HEK293 (cell line): ENCODE measurements around the gene MRPL34.

Experiments used
- GFI1B ChIP-seq: fragments of 450-650 bp; formaldehyde crosslinking; IDR thresholded peaks from 2 replicates; pipeline ENCODE4 v1.5.1; 2016; ENCODE audit warnings: missing biosample characterization, missing genetic modification characterization
- GLIS2 ChIP-seq: fragments of 450-650 bp; formaldehyde crosslinking; IDR thresholded peaks from 2 replicates; pipeline ENCODE4 v1.5.1; 2016; ENCODE audit warnings: missing biosample characterization, missing genetic modification characterization
- KLF10 ChIP-seq: fragments of 450-650 bp; IDR thresholded peaks from 2 replicates; pipeline ENCODE4 v1.5.1; 2018; ENCODE audit warnings: missing biosample characterization, mild to moderate bottlenecking, missing genetic modification characterization
- OVOL3 ChIP-seq: fragments of 450-650 bp; formaldehyde crosslinking; IDR thresholded peaks from 2 replicates; pipeline ENCODE4 v1.5.1; 2016; ENCODE audit warnings: missing biosample characterization, missing genetic modification characterization
- PATZ1 ChIP-seq: fragments of 450-650 bp; formaldehyde crosslinking; IDR thresholded peaks from 2 replicates; pipeline ENCODE4 v1.5.1; 2016; ENCODE audit warnings: missing biosample characterization, missing genetic modification characterization
- REPIN1 ChIP-seq: fragments of 450-650 bp; formaldehyde crosslinking; IDR thresholded peaks from 2 replicates; pipeline ENCODE4 v1.5.1; 2017; ENCODE audit warnings: missing biosample characterization, missing genetic modification characterization, low read depth
- TCF7L2 ChIP-seq: IDR thresholded peaks from 2 replicates; pipeline ENCODE4 v1.6.1; 2011; ENCODE audit warnings: low read depth, mild to moderate bottlenecking, inconsistent platforms, low read length, moderate library complexity, borderline replicate concordance
- ZBTB49 ChIP-seq: fragments of 450-650 bp; formaldehyde crosslinking; IDR thresholded peaks from 2 replicates; pipeline ENCODE4 v1.5.1; 2016; ENCODE audit warnings: missing biosample characterization, missing genetic modification characterization, low read depth
- ZFHX2 ChIP-seq: fragments of 450-650 bp; formaldehyde crosslinking; conservative IDR thresholded peaks from 2 replicates; pipeline ENCODE4 v1.5.1; 2016; ENCODE audit warnings: missing biosample characterization, missing genetic modification characterization
- ZNF121 ChIP-seq: fragments of 450-650 bp; formaldehyde crosslinking; IDR thresholded peaks from 2 replicates; pipeline ENCODE4 v1.5.1; 2016; ENCODE audit warnings: missing biosample characterization, missing genetic modification characterization
- ZNF274 ChIP-seq, 2 experiments: fragments of 200-500 bp in 1 of 2; fragments of 450-650 bp in 1 of 2; sonication (Bioruptor generic) in 1 of 2; formaldehyde crosslinking in 1 of 2; IDR thresholded peaks; 2 replicates each; pipeline versions ENCODE4 v1.5.1 to v1.6.1; 2014 to 2016; ENCODE audit warnings: borderline replicate concordance in 1 of 2, inconsistent platforms in 1 of 2, low read length in 1 of 2, missing biosample characterization in 1 of 2, missing genetic modification characterization in 1 of 2
- ZNF292 ChIP-seq: fragments of 450-650 bp; formaldehyde crosslinking; IDR thresholded peaks from 2 replicates; pipeline ENCODE4 v1.5.1; 2016; ENCODE audit warnings: low read depth, missing biosample characterization, missing genetic modification characterization, borderline replicate concordance
- ZNF302 ChIP-seq: fragments of 450-650 bp; formaldehyde crosslinking; IDR thresholded peaks from 2 replicates; pipeline ENCODE4 v1.5.1; 2016; ENCODE audit warnings: missing biosample characterization, missing genetic modification characterization, low read depth
- ZNF335 ChIP-seq: fragments of 450-650 bp; formaldehyde crosslinking; conservative IDR thresholded peaks from 2 replicates; pipeline ENCODE4 v1.5.1; 2016; ENCODE audit warnings: missing biosample characterization, missing genetic modification characterization
- ZNF350 ChIP-seq: fragments of 450-650 bp; formaldehyde crosslinking; IDR thresholded peaks from 2 replicates; pipeline ENCODE4 v1.5.0; 2017; ENCODE audit warnings: missing biosample characterization, mild to moderate bottlenecking, missing genetic modification characterization
- ZNF416 ChIP-seq: fragments of 450-650 bp; formaldehyde crosslinking; IDR thresholded peaks from 2 replicates; pipeline ENCODE4 v1.5.1; 2016; ENCODE audit warnings: missing biosample characterization, missing genetic modification characterization
- ZNF510 ChIP-seq: fragments of 450-650 bp; formaldehyde crosslinking; IDR thresholded peaks from 2 replicates; pipeline ENCODE4 v1.5.1; 2018; ENCODE audit warnings: mild to moderate bottlenecking, missing genetic modification characterization, missing biosample characterization; ENCODE audit not compliant: insufficient replicate concordance
- ZNF529 ChIP-seq: fragments of 450-650 bp; formaldehyde crosslinking; IDR thresholded peaks from 2 replicates; pipeline ENCODE4 v1.5.1; 2017; ENCODE audit warnings: missing genetic modification characterization, missing biosample characterization; ENCODE audit not compliant: insufficient replicate concordance
- ZNF555 ChIP-seq: fragments of 450-650 bp; formaldehyde crosslinking; conservative IDR thresholded peaks from 2 replicates; pipeline ENCODE4 v1.5.1; 2017; ENCODE audit warnings: missing biosample characterization, mild to moderate bottlenecking, missing genetic modification characterization, inconsistent platforms
- ZSCAN5A ChIP-seq: fragments of 450-650 bp; formaldehyde crosslinking; IDR thresholded peaks from 2 replicates; pipeline ENCODE4 v1.5.1; 2016; ENCODE audit warnings: missing biosample characterization, missing genetic modification characterization
- TF ChIP-seq, protein P1 (sequence below): fragments of 450-650 bp; formaldehyde crosslinking; IDR thresholded peaks from 2 replicates; pipeline ENCODE4 v1.5.1; 2016; ENCODE audit warnings: missing biosample characterization, missing genetic modification characterization
- TF ChIP-seq, protein P2 (sequence below): fragments of 450-650 bp; IDR thresholded peaks from 2 replicates; pipeline ENCODE4 v1.5.1; 2018; ENCODE audit warnings: missing biosample characterization, mild to moderate bottlenecking, missing genetic modification characterization
- TF ChIP-seq, protein P3 (sequence below): fragments of 450-650 bp; formaldehyde crosslinking; IDR thresholded peaks from 2 replicates; pipeline ENCODE4 v1.5.1; 2016; ENCODE audit warnings: missing biosample characterization, missing genetic modification characterization
- TF ChIP-seq, protein P4 (sequence below): fragments of 450-650 bp; formaldehyde crosslinking; IDR thresholded peaks from 2 replicates; pipeline ENCODE4 v1.5.1; 2017; ENCODE audit warnings: missing biosample characterization, missing genetic modification characterization

Gene MRPL34

DNA sequence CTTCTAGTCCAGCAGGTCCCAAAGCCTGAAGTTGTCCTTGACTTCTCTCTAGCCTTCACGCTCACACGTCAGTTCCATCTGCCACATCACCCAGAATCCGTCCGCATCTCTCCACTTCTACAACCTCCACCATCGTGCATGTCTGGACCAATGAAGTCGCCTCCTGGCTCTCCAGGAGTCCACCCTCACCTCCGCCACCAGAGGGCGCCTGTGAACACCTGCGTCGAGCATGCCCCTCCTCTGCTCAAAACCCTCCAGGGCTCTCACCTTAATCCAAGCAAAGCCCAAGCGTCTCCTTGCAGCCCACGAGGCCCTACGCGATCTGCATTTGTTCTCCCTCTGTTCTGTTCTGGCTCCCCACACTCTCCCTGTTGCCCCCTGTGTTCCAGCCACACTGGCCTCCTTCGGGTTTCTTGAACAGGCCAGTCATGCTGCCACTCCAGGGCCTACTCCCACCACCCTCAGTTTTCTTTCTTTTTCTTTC, 44.8 kb upstream of the MRPL34 start (continued):
- no peak for TF ChIP-seq GFI1B (tag by site-specific recombination)
- TF ChIP-seq KLF10 (tag by site-specific recombination), result no peak
- TF ChIP-seq ZFHX2, result no peak; the same call in 1 of the 2 replicates
- TF ChIP-seq TCF7L2, result no peak
- TF ChIP-seq ZBTB49, result no peak
- TF ChIP-seq, protein P1, sequence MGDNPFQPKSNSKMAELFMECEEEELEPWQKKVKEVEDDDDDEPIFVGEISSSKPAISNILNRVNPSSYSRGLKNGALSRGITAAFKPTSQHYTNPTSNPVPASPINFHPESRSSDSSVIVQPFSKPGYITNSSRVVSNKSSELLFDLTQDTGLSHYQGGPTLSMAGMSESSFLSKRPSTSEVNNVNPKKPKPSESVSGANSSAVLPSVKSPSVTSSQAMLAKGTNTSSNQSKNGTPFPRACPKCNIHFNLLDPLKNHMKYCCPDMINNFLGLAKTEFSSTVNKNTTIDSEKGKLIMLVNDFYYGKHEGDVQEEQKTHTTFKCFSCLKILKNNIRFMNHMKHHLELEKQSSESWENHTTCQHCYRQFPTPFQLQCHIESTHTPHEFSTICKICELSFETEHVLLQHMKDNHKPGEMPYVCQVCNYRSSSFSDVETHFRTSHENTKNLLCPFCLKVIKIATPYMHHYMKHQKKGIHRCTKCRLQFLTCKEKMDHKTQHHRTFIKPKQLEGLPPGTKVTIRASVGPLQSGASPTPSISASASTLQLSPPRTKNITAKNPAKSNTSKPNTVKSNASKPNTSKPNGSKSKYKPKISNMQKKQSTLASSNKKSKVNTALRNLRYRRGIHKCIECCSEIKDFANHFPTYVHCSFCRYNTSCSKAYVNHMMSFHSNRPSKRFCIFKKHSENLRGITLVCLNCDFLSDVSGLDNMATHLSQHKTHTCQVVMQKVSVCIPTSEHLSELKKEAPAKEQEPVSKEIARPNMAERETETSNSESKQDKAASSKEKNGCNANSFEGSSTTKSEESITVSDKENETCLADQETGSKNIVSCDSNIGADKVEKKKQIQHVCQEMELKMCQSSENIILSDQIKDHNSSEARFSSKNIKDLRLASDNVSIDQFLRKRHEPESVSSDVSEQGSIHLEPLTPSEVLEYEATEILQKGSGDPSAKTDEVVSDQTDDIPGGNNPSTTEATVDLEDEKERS (tag by site-specific recombination), result no peak
- TF ChIP-seq OVOL3 (tag by site-specific recombination), result no peak
- TF ChIP-seq ZNF510 (tag by site-specific recombination), result no peak
- no peak for TF ChIP-seq ZNF302 (tag by site-specific recombination)
- peak; percentile 54; the same call in 1 of the 2 replicates for TF ChIP-seq PATZ1
- TF ChIP-seq ZNF292 (tag by site-specific recombination), result no peak
- TF ChIP-seq ZNF416 (tag by site-specific recombination), result no peak
- TF ChIP-seq ZSCAN5A, result 0 out of 2 replicates have a peak, but pooled peaks have one; percentile 10
- TF ChIP-seq ZNF121 (tag by site-specific recombination), result no peak
- TF ChIP-seq ZNF350, result no peak
- TF ChIP-seq, protein P2, sequence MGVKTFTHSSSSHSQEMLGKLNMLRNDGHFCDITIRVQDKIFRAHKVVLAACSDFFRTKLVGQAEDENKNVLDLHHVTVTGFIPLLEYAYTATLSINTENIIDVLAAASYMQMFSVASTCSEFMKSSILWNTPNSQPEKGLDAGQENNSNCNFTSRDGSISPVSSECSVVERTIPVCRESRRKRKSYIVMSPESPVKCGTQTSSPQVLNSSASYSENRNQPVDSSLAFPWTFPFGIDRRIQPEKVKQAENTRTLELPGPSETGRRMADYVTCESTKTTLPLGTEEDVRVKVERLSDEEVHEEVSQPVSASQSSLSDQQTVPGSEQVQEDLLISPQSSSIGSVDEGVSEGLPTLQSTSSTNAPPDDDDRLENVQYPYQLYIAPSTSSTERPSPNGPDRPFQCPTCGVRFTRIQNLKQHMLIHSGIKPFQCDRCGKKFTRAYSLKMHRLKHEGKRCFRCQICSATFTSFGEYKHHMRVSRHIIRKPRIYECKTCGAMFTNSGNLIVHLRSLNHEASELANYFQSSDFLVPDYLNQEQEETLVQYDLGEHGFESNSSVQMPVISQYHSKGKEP (tag by site-specific recombination), result no peak
- TF ChIP-seq, protein P3, sequence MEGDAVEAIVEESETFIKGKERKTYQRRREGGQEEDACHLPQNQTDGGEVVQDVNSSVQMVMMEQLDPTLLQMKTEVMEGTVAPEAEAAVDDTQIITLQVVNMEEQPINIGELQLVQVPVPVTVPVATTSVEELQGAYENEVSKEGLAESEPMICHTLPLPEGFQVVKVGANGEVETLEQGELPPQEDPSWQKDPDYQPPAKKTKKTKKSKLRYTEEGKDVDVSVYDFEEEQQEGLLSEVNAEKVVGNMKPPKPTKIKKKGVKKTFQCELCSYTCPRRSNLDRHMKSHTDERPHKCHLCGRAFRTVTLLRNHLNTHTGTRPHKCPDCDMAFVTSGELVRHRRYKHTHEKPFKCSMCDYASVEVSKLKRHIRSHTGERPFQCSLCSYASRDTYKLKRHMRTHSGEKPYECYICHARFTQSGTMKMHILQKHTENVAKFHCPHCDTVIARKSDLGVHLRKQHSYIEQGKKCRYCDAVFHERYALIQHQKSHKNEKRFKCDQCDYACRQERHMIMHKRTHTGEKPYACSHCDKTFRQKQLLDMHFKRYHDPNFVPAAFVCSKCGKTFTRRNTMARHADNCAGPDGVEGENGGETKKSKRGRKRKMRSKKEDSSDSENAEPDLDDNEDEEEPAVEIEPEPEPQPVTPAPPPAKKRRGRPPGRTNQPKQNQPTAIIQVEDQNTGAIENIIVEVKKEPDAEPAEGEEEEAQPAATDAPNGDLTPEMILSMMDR (tag by site-specific recombination), result peak; percentile 96
- no peak for TF ChIP-seq REPIN1 (tag by site-specific recombination)
- TF ChIP-seq ZNF335, result peak; percentile 47
- TF ChIP-seq ZNF529, result no peak
- no peak for TF ChIP-seq ZNF555 (tag by site-specific recombination)
- no peak for TF ChIP-seq ZNF274 (IDR thresholded peaks at IDR 0.05; ENCODE audit: low read length)
- no peak for TF ChIP-seq ZNF274 (tag by site-specific recombination; IDR thresholded peaks at IDR 0.05; ENCODE audit: borderline replicate concordance)
- TF ChIP-seq, protein P4, sequence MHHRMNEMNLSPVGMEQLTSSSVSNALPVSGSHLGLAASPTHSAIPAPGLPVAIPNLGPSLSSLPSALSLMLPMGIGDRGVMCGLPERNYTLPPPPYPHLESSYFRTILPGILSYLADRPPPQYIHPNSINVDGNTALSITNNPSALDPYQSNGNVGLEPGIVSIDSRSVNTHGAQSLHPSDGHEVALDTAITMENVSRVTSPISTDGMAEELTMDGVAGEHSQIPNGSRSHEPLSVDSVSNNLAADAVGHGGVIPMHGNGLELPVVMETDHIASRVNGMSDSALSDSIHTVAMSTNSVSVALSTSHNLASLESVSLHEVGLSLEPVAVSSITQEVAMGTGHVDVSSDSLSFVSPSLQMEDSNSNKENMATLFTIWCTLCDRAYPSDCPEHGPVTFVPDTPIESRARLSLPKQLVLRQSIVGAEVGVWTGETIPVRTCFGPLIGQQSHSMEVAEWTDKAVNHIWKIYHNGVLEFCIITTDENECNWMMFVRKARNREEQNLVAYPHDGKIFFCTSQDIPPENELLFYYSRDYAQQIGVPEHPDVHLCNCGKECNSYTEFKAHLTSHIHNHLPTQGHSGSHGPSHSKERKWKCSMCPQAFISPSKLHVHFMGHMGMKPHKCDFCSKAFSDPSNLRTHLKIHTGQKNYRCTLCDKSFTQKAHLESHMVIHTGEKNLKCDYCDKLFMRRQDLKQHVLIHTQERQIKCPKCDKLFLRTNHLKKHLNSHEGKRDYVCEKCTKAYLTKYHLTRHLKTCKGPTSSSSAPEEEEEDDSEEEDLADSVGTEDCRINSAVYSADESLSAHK, result no peak
- TF ChIP-seq GLIS2 (tag by site-specific recombination), result no peak; the same call in 1 of the 2 replicates
